NT2/D1 (cell line): ENCODE measurements around the gene ZSCAN9.

ENCODE experiments used
- YY1 ChIP-seq: IDR thresholded peaks from 2 replicates; pipeline ENCODE4 v1.6.1; 2011; ENCODE audit not compliant: insufficient read length, insufficient read depth
- ZNF274 ChIP-seq: IDR thresholded peaks from 2 replicates; pipeline ENCODE4 v1.6.1; 2011; ENCODE audit warnings: mild to moderate bottlenecking, low read depth, low read length

DNA sequence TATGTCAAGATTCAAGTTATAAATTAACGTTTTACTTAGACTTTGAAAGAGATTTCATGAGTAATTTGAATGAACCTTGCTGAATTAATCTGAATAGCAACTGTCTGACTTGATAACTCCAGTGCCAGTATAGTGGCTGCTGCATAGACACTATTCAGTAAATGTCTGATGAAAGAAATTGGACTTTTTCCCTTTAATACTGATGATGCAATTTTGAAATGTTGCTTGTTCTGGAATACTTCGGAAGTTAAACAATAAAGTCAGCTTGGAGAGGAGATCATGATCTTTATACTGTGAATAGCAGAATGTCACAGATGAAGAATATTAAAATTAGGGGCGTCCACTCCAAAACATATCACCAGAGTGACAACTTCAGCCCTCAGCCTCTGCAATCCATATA is 52.7 kb downstream of the ZSCAN9 start:
- TF ChIP-seq ZNF274 (no peak), YY1 (no peak)
